Measurements from ENCODE around the gene CD9.

DNA sequence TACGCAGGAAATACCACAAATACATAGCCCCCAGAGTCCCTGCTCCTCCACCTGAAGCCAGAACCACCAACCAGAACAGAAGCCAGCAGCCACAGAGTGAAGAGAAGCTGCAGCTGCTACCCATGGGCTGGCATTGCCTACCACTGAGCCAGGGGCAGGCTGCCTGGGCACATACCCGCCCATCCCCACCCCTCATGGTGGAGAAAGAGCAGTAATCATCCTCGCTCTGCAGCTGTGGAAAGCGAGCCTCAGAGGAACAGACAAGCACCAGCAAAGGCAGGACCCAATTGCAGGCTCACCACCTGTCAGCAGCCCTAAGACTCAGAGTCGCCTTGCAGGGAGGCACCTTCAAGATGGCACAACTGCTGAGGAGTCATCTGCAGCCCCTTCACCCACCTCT lies 11.2 kb upstream of the CD9 start:
- TF ChIP-seq, protein P1, sequence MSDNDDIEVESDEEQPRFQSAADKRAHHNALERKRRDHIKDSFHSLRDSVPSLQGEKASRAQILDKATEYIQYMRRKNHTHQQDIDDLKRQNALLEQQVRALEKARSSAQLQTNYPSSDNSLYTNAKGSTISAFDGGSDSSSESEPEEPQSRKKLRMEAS (IDR thresholded peaks at IDR 0.05), result no peak
- no peak for TF ChIP-seq JUND (IDR thresholded peaks at IDR 0.05; ENCODE audit: low read length)
- no peak for TF ChIP-seq RFX5 (IDR thresholded peaks at IDR 0.05; ENCODE audit: borderline replicate concordance, low read depth, low read length)
- TF ChIP-seq, protein P2, sequence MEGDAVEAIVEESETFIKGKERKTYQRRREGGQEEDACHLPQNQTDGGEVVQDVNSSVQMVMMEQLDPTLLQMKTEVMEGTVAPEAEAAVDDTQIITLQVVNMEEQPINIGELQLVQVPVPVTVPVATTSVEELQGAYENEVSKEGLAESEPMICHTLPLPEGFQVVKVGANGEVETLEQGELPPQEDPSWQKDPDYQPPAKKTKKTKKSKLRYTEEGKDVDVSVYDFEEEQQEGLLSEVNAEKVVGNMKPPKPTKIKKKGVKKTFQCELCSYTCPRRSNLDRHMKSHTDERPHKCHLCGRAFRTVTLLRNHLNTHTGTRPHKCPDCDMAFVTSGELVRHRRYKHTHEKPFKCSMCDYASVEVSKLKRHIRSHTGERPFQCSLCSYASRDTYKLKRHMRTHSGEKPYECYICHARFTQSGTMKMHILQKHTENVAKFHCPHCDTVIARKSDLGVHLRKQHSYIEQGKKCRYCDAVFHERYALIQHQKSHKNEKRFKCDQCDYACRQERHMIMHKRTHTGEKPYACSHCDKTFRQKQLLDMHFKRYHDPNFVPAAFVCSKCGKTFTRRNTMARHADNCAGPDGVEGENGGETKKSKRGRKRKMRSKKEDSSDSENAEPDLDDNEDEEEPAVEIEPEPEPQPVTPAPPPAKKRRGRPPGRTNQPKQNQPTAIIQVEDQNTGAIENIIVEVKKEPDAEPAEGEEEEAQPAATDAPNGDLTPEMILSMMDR (IDR thresholded peaks at IDR 0.05; ENCODE audit: control extremely low read depth in 1 of 3, insufficient read depth in 1 of 3, low read depth in 1 of 3, low read length in 3 of 3), result no peak
- TF ChIP-seq, protein P3, sequence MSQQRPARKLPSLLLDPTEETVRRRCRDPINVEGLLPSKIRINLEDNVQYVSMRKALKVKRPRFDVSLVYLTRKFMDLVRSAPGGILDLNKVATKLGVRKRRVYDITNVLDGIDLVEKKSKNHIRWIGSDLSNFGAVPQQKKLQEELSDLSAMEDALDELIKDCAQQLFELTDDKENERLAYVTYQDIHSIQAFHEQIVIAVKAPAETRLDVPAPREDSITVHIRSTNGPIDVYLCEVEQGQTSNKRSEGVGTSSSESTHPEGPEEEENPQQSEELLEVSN (IDR thresholded peaks at IDR 0.05), result no peak
- no peak for TF ChIP-seq POLR2A (IDR thresholded peaks at IDR 0.05; ENCODE audit: control extremely low read depth in 1 of 2, low read depth in 2 of 2, low read length in 2 of 2)
- TF ChIP-seq BRCA1 (IDR thresholded peaks at IDR 0.05; ENCODE audit: low read depth, low read length), result no peak
- no peak for TF ChIP-seq TAF1 (IDR thresholded peaks at IDR 0.05; ENCODE audit: low read depth, low read length)
- no peak for TF ChIP-seq GABPA (IDR thresholded peaks at IDR 0.05; ENCODE audit: borderline replicate concordance, insufficient read depth, low read length)
- no peak for TF ChIP-seq CHD1 (IDR thresholded peaks at IDR 0.05; ENCODE audit: low read depth, low read length)
- TF ChIP-seq RBBP5 (IDR thresholded peaks at IDR 0.05; ENCODE audit: borderline replicate concordance, low read depth, low read length), result no peak
- no peak for TF ChIP-seq SIN3A (conservative IDR thresholded peaks at IDR 0.05 in 1 of 2, IDR thresholded peaks at IDR 0.05 in 1 of 2; ENCODE audit: low read depth in 1 of 2, low read length in 2 of 2)
- no peak for TF ChIP-seq CHD2 (IDR thresholded peaks at IDR 0.05; ENCODE audit: low read length)

All from H1 (cell line).